Fibroblast of mammary gland (primary cell): ENCODE measurements around the gene SLC43A3.

ENCODE experiments used
- DNase-seq: peaks from one replicate; pipeline ENCODE4 v3.0.0-alpha.2; 2010; ENCODE audit warnings: low read depth
- H3K4me3 ChIP-seq: 2 replicates; pipeline ENCODE4 v1.5.1; 2011; ENCODE audit warnings: low read depth, mild to moderate bottlenecking, low read length, moderate library complexity; ENCODE audit not compliant: control insufficient read depth
- CTCF ChIP-seq: conservative IDR thresholded peaks from 2 replicates; pipeline ENCODE4 v1.5.1; 2011; ENCODE audit warnings: low read depth, low read length, inconsistent platforms; ENCODE audit not compliant: control insufficient read depth, insufficient read depth

The SLC43A3 gene

GRCh38 chr11:57473285-57473841, 46.4 kb upstream of the SLC43A3 start:
- DNase-seq, result no peak
- TF ChIP-seq CTCF, result no peak
- H3K4me3 ChIP-seq, result no peak overlapping the region

GRCh38 chr11:57471496-57471895, 44.6 kb upstream of the SLC43A3 start:
- DNase-seq, result no peak
- TF ChIP-seq CTCF, result no peak
- no peak overlapping the region for H3K4me3 ChIP-seq

- no peak for DNase-seq
- TF ChIP-seq CTCF, result no peak
These were observed 42.3 kb upstream of the SLC43A3 start for GRCh38 chr11:57469268-57469667.

GRCh38 chr11:57468276-57468675, 41.4 kb upstream of the SLC43A3 start:
- no peak for TF ChIP-seq CTCF
- H3K4me3 ChIP-seq, result no peak overlapping the region
- DNase-seq, result no peak

More at GRCh38 chr11:57469268-57469667, 42.3 kb upstream of the SLC43A3 start:
- H3K4me3 ChIP-seq, result no peak overlapping the region

- TF ChIP-seq CTCF, result no peak
- no peak overlapping the region for H3K4me3 ChIP-seq
- DNase-seq, result no peak
These were observed 40.7 kb upstream of the SLC43A3 start for GRCh38 chr11:57467508-57468157.

GRCh38 chr11:57466680-57467079, 39.8 kb upstream of the SLC43A3 start:
- DNase-seq, result no peak

More at GRCh38 chr11:57466680-57467079, 39.8 kb upstream of the SLC43A3 start:
- no peak overlapping the region for H3K4me3 ChIP-seq
- TF ChIP-seq CTCF, result no peak
